ENCODE measurements around the gene IGSF21. TPM values are rescaled to one million over a fixed set of nuclear protein-coding genes. Genes with fewer than 3 reads are reported as not detected.

The IGSF21 gene
- total and polyA plus RNA-seq, 2 of the 4 experiments (the other 2 are of a cell fraction), result not detected

- no peaks in the 10 kb centered on the region for H3K27me3 ChIP-seq (ENCODE audit: control insufficient read depth, insufficient read depth, low read length)
- no peak overlapping the region for H3K14ac ChIP-seq (replicated peaks; ENCODE audit: low read depth, low read length)
- no peak for DNase-seq
- TF ChIP-seq USF2 (IDR thresholded peaks at IDR 0.05; ENCODE audit: low read depth, low read length) (no peak), ELK1 (IDR thresholded peaks at IDR 0.05; ENCODE audit: borderline replicate concordance, low read depth, low read length) (no peak), MXI1 (IDR thresholded peaks at IDR 0.05; ENCODE audit: borderline replicate concordance, low read depth, low read length) (no peak), RFX5 (IDR thresholded peaks at IDR 0.05; ENCODE audit: low read depth, low read length) (no peak), RCOR1 (IDR thresholded peaks at IDR 0.05; ENCODE audit: insufficient replicate concordance, low read length) (no peak), RAD21 (IDR thresholded peaks at IDR 0.05; ENCODE audit: low read length) (no peak), POLR2A (IDR thresholded peaks at IDR 0.05; ENCODE audit: low read depth, low read length) (no peak), CHD1 (IDR thresholded peaks at IDR 0.05; ENCODE audit: low read depth, low read length) (no peak), MAZ (IDR thresholded peaks at IDR 0.05; ENCODE audit: borderline replicate concordance, low read depth, low read length) (no peak), NFE2L2 (IDR thresholded peaks at IDR 0.05; ENCODE audit: low read depth, low read length) (no peak)
- H2AK9ac ChIP-seq (replicated peaks; ENCODE audit: low read depth, low read length, poor library complexity), result no peak overlapping the region
- no peaks in the 10 kb centered on the region for H3K4me1 ChIP-seq (ENCODE audit: control insufficient read depth, insufficient read depth, low read length)
- dilution Hi-C loops (cut with HindIII; ENCODE audit: low sequenced_read_pairs, unreplicated experiment), result no loop called here
- H4K91ac ChIP-seq (ENCODE audit: insufficient read depth, low read depth, low read length), result no peak overlapping the region
- intact Hi-C loops (cut with micrococcal nuclease), result no loop called here
- 33% methylated on average over 1 of the region's 8 CpGs; no CpG with 5 or more reads in 1 of the 2 experiments for WGBS, 2 experiments (ENCODE audit: extremely low coverage in 2 of 2, insufficient read length in 1 of 2)
- no peak overlapping the region for H3K27ac ChIP-seq (ENCODE audit: insufficient read depth, low read length)
- H3K23ac ChIP-seq (ENCODE audit: low read depth, low read length), result no peak overlapping the region
- no peak overlapping the region for H3K9ac ChIP-seq (ENCODE audit: low read depth, low read length)
- H2BK5ac ChIP-seq (ENCODE audit: low read depth, low read length, poor library complexity, severe bottlenecking), result no peak overlapping the region
- H3K18ac ChIP-seq (ENCODE audit: low read depth, low read length), result no peak overlapping the region
- BruUV-seq (replicated peaks), result no TSS peak
- no peak overlapping the region for H3K4me2 ChIP-seq (ENCODE audit: low read depth, low read length)
- no peaks in the 10 kb centered on the region for H3K79me1 ChIP-seq (ENCODE audit: low read depth in 1 of 2, low read length in 2 of 2)
- POLR2A ChIA-PET (ENCODE audit: unreplicated experiment), result no interaction called here
- no peak for ATAC-seq (ENCODE audit: low read depth)
- no peak overlapping the region for H2BK120ac ChIP-seq (ENCODE audit: low read depth, low read length)
- no peaks in the 10 kb centered on the region for H3K36me3 ChIP-seq (ENCODE audit: control insufficient read depth, insufficient read depth, low read length)
- no peak overlapping the region for H2BK15ac ChIP-seq (ENCODE audit: low read depth, low read length)
- H4K8ac ChIP-seq (ENCODE audit: low read depth in 2 of 2, low read length in 2 of 2), result no peak overlapping the region
- no peaks in the 10 kb centered on the region for H3K9me1 ChIP-seq (ENCODE audit: insufficient read depth, low read length)
- in situ Hi-C loops (cut with MboI; ENCODE audit: low sequenced_read_pairs), result no loop called here
- H3K4me3 ChIP-seq (ENCODE audit: insufficient read depth, low read depth, low read length), result no peak overlapping the region
- no peak overlapping the region for H2AFZ ChIP-seq (replicated peaks; ENCODE audit: low read length, poor library complexity)
- CTCF ChIA-PET, result no interaction called here
- no peaks in the 10 kb centered on the region for H4K20me1 ChIP-seq (ENCODE audit: insufficient read depth, low read length)
- no peak overlapping the region for H2BK20ac ChIP-seq (ENCODE audit: low read depth, low read length)
- no peaks in the 10 kb centered on the region; the same call in 1 of the 2 replicates for H3K9me3 ChIP-seq (ENCODE audit: control insufficient read depth, insufficient read depth, low read length)
- no peak overlapping the region for H2AK5ac ChIP-seq (ENCODE audit: low read depth, low read length)
- no peak overlapping the region for H3K4ac ChIP-seq (ENCODE audit: low read depth, low read length)
- no peak overlapping the region for H3K56ac ChIP-seq (ENCODE audit: extremely low read depth, insufficient read depth, low read length)
- no peak overlapping the region for H4K5ac ChIP-seq (ENCODE audit: low read depth, low read length)
These were observed 30.3 kb downstream of the IGSF21 start for GRCh38 chr1:18137759-18138345.

Data from IMR-90 (cell line).